ENCODE measurements around the gene PACRG. TPM values are rescaled to one million over a fixed set of nuclear protein-coding genes. Genes with fewer than 3 reads are reported as not detected.

PACRG gene
- total RNA-seq, 5 donors from 2014 or later (not counting 1 experiment from before 2014, with no cell fraction given) = 0.20 to 3.0 (median 1.2) TPM; not detected in 1

DNA sequence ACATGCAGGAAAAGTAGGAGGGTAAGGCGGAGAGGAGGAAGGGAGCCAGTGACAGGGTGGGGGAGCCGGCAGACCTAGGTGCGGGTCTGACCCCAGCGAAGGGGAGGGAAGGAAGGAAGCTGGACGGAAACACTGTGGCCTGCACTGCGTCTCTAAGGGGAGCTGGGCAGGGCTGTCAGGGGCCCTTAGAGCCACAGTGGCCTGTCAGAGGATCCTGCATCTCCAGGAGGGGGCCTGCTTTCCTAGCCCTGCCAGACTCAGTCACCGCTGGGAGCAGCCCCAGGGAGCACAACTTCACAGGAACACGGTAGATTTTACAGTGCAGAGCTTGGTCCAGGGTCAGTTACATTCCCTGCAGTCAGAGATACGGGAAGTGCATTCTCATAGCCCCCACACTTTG, 118.2 kb downstream of the PACRG start:
- no peaks in the 10 kb centered on the region for H3K36me3 Mint-ChIP-seq
- Histone ChIP-seq H3K36me3 (ENCODE audit: control insufficient read depth in 2 of 2, extremely low read depth in 1 of 2, insufficient read depth in 1 of 2, low read length in 1 of 2) (no peaks in the 10 kb centered on the region), H3K9me3 (no peaks in the 10 kb centered on the region), H3K27ac (ENCODE audit: low read length) (no peak overlapping the region), H3K4me1 (ENCODE audit: control insufficient read depth in 1 of 2, extremely low read depth in 1 of 2, insufficient read depth in 2 of 2, low read length in 2 of 2) (no peaks in the 10 kb centered on the region), H3K27me3 (replicated peaks in 1 of 2; ENCODE audit: control insufficient read depth in 2 of 2, extremely low read depth in 1 of 2, insufficient read depth in 2 of 2, low read length in 1 of 2) (peaks cover 0 to 9% of the 10 kb centered on the region in 2 experiments), H3K4me3 (ENCODE audit: control insufficient read depth in 1 of 2, extremely low read depth in 1 of 2, low read length in 1 of 2) (no peak overlapping the region)
- no peak for ATAC-seq (replicated peaks in 1 of 4)
- H3K27me3 Mint-ChIP-seq = peaks cover 4 to 6% of the 10 kb centered on the region in 2 donors
- H3K4me1 Mint-ChIP-seq = no peaks in the 10 kb centered on the region
- no peak for DNase-seq
- H3K9me3 Mint-ChIP-seq = peaks cover 0 to 7% (median 0%) of the 10 kb centered on the region in 3 donors
- CTCF ChIA-PET = no interaction called here
- no peak overlapping the region for H3K4me3 Mint-ChIP-seq
- POLR2A ChIA-PET = no interaction called here
- WGBS (ENCODE audit: insufficient coverage) = 74% methylated on average over 7 of the region's 9 CpGs
- no peak overlapping the region for H3K27ac Mint-ChIP-seq

DNA sequence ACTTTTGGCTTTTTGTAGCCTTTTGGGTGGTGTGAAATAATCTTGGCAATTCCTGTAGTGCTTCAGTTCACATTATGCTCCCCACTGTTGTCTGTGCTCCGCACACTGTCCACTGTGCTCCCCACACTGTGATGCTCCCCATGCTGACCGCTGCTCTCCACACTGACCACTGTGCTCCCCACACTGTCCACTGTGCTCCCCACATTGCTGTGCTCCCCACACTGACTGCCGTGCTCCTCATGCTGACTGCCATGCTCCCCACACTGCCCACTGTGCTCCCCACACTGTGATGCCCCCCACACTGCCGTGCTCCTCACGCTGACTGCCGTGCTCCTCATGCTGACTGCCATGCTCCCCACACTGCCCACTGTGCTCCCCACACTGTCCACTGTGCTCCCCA, 118.9 kb downstream of the PACRG start:
- Histone ChIP-seq H3K27me3 (replicated peaks in 1 of 2; ENCODE audit: control insufficient read depth in 2 of 2, extremely low read depth in 1 of 2, insufficient read depth in 2 of 2, low read length in 1 of 2) (peaks cover 0 to 9% of the 10 kb centered on the region in 2 experiments), H3K36me3 (ENCODE audit: control insufficient read depth in 2 of 2, extremely low read depth in 1 of 2, insufficient read depth in 1 of 2, low read length in 1 of 2) (no peaks in the 10 kb centered on the region), H3K9me3 (no peaks in the 10 kb centered on the region), H3K27ac (ENCODE audit: low read length) (no peak overlapping the region), H3K4me3 (ENCODE audit: control insufficient read depth in 1 of 2, extremely low read depth in 1 of 2, low read length in 1 of 2) (no peak overlapping the region), H3K4me1 (ENCODE audit: control insufficient read depth in 1 of 2, extremely low read depth in 1 of 2, insufficient read depth in 2 of 2, low read length in 2 of 2) (no peaks in the 10 kb centered on the region)
- Mint-ChIP-seq H3K4me3 (no peak overlapping the region), H3K27me3 (peaks cover 4 to 6% of the 10 kb centered on the region in 2 donors), H3K36me3 (no peaks in the 10 kb centered on the region), H3K27ac (no peak overlapping the region), H3K9me3 (peaks cover 0 to 7% (median 0%) of the 10 kb centered on the region in 3 donors), H3K4me1 (no peaks in the 10 kb centered on the region)
- ChIA-PET CTCF (no interaction called here), POLR2A (no interaction called here)
- DNase-seq (no peak), ATAC-seq (replicated peaks in 1 of 4) (no peak)
- 94% methylated on average over 5 of the region's 6 CpGs for WGBS (ENCODE audit: insufficient coverage)

DNA sequence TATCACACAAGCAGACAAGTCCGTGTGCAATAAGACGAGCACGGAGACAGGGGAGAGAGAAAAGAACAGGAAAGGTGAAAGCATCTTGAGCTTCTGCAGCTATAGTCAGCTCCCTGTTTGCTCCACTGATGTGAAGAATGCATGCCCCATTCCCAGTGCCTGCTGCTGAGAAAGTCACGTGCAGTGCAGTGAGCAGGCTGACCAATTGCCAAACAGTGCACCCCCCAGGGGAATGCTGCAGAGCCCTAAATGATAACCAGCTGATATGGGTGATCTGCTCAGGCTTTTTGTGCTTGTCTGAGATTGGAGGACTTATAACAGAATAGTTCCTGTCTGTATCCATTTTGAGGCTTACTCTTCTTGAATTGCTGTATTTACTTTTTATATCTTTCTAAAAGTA, 121.5 kb downstream of the PACRG start:
- 71% methylated on average over 3 of the region's 4 CpGs for WGBS (ENCODE audit: insufficient coverage)
- ChIA-PET POLR2A (no interaction called here), CTCF (no interaction called here)
- H3K27ac ChIP-seq (ENCODE audit: low read length) = no peak overlapping the region
- Mint-ChIP-seq H3K4me1 (no peaks in the 10 kb centered on the region), H3K9me3 (peaks cover 0 to 6% (median 0%) of the 10 kb centered on the region in 3 donors), H3K36me3 (no peaks in the 10 kb centered on the region), H3K27me3 (peaks cover 4 to 5% of the 10 kb centered on the region in 2 donors), H3K4me3 (no peak overlapping the region), H3K27ac (no peak overlapping the region)
- H3K9me3 ChIP-seq = no peaks in the 10 kb centered on the region
- ATAC-seq (replicated peaks in 1 of 4) = no peak
- H3K4me3 ChIP-seq (ENCODE audit: control insufficient read depth in 1 of 2, extremely low read depth in 1 of 2, low read length in 1 of 2) = no peak overlapping the region
- no peaks in the 10 kb centered on the region for H3K4me1 ChIP-seq (ENCODE audit: control insufficient read depth in 1 of 2, extremely low read depth in 1 of 2, insufficient read depth in 2 of 2, low read length in 2 of 2)
- DNase-seq = no peak
- H3K36me3 ChIP-seq (ENCODE audit: control insufficient read depth in 2 of 2, extremely low read depth in 1 of 2, insufficient read depth in 1 of 2, low read length in 1 of 2) = no peaks in the 10 kb centered on the region
- peaks cover 0 to 9% of the 10 kb centered on the region in 2 experiments for H3K27me3 ChIP-seq (replicated peaks in 1 of 2; ENCODE audit: control insufficient read depth in 2 of 2, extremely low read depth in 1 of 2, insufficient read depth in 2 of 2, low read length in 1 of 2)

DNA sequence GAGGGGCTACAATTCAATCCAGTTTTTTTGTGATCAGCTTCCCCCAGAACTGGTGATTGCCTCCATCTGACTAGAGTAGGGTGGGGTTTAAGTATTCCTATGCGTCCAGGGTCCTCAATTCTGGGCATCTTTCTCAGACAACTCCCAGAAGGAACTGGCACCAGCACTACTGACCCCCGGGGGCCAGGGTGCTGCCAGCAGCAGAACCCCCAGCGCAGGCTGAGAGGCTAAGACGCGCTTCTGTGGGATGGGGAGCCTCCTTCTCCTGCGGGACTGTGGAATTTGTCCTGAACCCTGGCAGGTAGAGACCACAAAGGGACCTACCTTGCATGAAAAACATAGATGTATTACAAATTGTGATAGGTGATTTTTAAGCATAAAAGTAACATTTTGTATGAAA, 124.4 kb downstream of the PACRG start:
- no peaks in the 10 kb centered on the region for H3K4me1 ChIP-seq (ENCODE audit: control insufficient read depth in 1 of 2, extremely low read depth in 1 of 2, insufficient read depth in 2 of 2, low read length in 2 of 2)
- no peak overlapping the region for H3K4me3 ChIP-seq (ENCODE audit: control insufficient read depth in 1 of 2, extremely low read depth in 1 of 2, low read length in 1 of 2)
- Mint-ChIP-seq H3K4me3 (no peak overlapping the region), H3K27me3 (no peaks in the 10 kb centered on the region), H3K36me3 (no peaks in the 10 kb centered on the region), H3K4me1 (no peaks in the 10 kb centered on the region), H3K27ac (no peak overlapping the region), H3K9me3 (no peaks in the 10 kb centered on the region)
- POLR2A ChIA-PET = no interaction called here
- no peaks in the 10 kb centered on the region for H3K9me3 ChIP-seq
- no peak overlapping the region for H3K27ac ChIP-seq (ENCODE audit: low read length)
- peaks cover 0 to 3% of the 10 kb centered on the region in 2 experiments for H3K27me3 ChIP-seq (replicated peaks in 1 of 2; ENCODE audit: control insufficient read depth in 2 of 2, extremely low read depth in 1 of 2, insufficient read depth in 2 of 2, low read length in 1 of 2)
- ATAC-seq (replicated peaks in 1 of 4) (no peak), DNase-seq (no peak)
- CTCF ChIA-PET = no interaction called here
- H3K36me3 ChIP-seq (ENCODE audit: control insufficient read depth in 2 of 2, extremely low read depth in 1 of 2, insufficient read depth in 1 of 2, low read length in 1 of 2) = no peaks in the 10 kb centered on the region
- 90% methylated on average over 2 of the region's 6 CpGs for WGBS (ENCODE audit: insufficient coverage)

DNA sequence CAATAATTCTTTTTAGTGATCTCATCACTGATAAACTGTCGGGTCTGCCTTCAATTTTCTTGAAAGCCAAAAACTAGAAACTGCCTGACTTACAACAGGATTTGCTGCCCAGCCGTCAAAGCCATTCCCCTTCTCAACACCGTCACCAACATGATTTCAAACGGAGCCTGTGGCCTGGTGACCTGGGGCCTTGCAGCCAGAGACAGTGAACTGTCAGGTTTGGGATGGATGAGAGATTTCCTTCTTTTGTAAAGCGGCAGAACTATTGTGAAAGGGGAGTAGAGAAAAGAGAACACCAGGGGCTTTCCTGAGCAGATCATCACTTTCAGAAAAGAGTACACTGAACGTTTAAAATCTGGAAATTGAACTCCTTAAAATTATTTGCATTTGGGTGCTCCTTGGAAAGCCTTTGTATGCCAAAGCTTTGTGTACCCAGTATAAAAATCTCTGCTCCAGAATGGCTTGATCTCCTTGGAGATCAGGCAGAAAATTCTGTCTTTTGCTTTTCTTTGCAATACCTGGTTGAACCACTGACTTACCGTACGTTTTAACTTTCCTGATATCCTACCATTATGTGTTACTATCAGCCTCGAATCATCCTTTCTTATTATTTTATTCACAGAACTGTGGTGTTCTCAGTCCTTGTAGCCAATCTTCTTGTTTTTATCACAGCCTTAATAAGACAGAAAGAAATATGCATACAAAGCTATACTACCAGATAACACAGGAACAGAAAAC, 125.2 kb downstream of the PACRG start:
- no peak for ATAC-seq (replicated peaks in 1 of 4)

DNA sequence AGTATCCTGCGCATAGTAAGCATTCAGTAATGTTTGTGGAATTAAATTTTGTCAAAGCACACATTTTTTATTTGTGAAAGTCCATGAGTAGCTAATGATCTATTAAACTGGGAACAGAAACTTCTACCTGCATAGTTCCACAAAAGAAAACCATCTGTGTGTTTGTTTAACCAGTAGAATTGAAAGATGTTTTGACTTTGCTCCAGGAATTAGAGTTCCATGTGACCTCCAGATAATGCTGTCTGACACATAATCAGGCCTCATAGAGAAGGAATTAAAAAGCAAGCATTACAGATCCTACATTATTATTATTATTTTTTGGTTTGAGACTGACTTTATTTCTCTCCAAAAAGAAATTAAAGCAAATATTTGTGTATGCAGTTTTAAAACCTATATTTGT, 126.5 kb downstream of the PACRG start:
- H3K4me1 ChIP-seq (ENCODE audit: control insufficient read depth in 1 of 2, extremely low read depth in 1 of 2, insufficient read depth in 2 of 2, low read length in 2 of 2) = no peaks in the 10 kb centered on the region
- no peaks in the 10 kb centered on the region for H3K9me3 ChIP-seq
- Mint-ChIP-seq H3K4me1 (no peaks in the 10 kb centered on the region), H3K9me3 (peaks cover 0 to 4% (median 0%) of the 10 kb centered on the region in 3 donors), H3K4me3 (no peak overlapping the region), H3K36me3 (no peaks in the 10 kb centered on the region), H3K27me3 (no peaks in the 10 kb centered on the region), H3K27ac (no peak overlapping the region)
- DNase-seq (no peak), ATAC-seq (replicated peaks in 1 of 4) (no peak)
- H3K4me3 ChIP-seq (ENCODE audit: control insufficient read depth in 1 of 2, extremely low read depth in 1 of 2, low read length in 1 of 2) = no peak overlapping the region
- H3K27ac ChIP-seq (ENCODE audit: low read length) = no peak overlapping the region
- peaks cover 0 to 6% of the 10 kb centered on the region in 2 experiments for H3K27me3 ChIP-seq (replicated peaks in 1 of 2; ENCODE audit: control insufficient read depth in 2 of 2, extremely low read depth in 1 of 2, insufficient read depth in 2 of 2, low read length in 1 of 2)
- CTCF ChIA-PET = no interaction called here
- POLR2A ChIA-PET = no interaction called here
- H3K36me3 ChIP-seq (ENCODE audit: control insufficient read depth in 2 of 2, extremely low read depth in 1 of 2, insufficient read depth in 1 of 2, low read length in 1 of 2) = no peaks in the 10 kb centered on the region
- WGBS (ENCODE audit: insufficient coverage) = no CpG with 5 or more reads among the region's 1 CpG

More for the DNA sequence above, 125.2 kb downstream of the PACRG start:
- Histone ChIP-seq H3K27ac (ENCODE audit: low read length) (no peak overlapping the region), H3K27me3 (replicated peaks in 1 of 2; ENCODE audit: control insufficient read depth in 2 of 2, extremely low read depth in 1 of 2, insufficient read depth in 2 of 2, low read length in 1 of 2) (peaks cover 0 to 3% of the 10 kb centered on the region in 2 experiments), H3K36me3 (ENCODE audit: control insufficient read depth in 2 of 2, extremely low read depth in 1 of 2, insufficient read depth in 1 of 2, low read length in 1 of 2) (no peaks in the 10 kb centered on the region), H3K4me1 (ENCODE audit: control insufficient read depth in 1 of 2, extremely low read depth in 1 of 2, insufficient read depth in 2 of 2, low read length in 2 of 2) (no peaks in the 10 kb centered on the region), H3K9me3 (no peaks in the 10 kb centered on the region), H3K4me3 (ENCODE audit: control insufficient read depth in 1 of 2, extremely low read depth in 1 of 2, low read length in 1 of 2) (no peak overlapping the region)
- no peaks in the 10 kb centered on the region for H3K27me3 Mint-ChIP-seq
- H3K9me3 Mint-ChIP-seq = peaks cover 0 to under 1% (median 0%) of the 10 kb centered on the region in 3 donors
- DNase-seq = no peak
- ChIA-PET POLR2A (no interaction called here), CTCF (no interaction called here)
- no peak overlapping the region for H3K4me3 Mint-ChIP-seq
- 79% methylated on average over 5 of the region's 9 CpGs for WGBS (ENCODE audit: insufficient coverage)
- H3K36me3 Mint-ChIP-seq = no peaks in the 10 kb centered on the region
- H3K4me1 Mint-ChIP-seq = no peaks in the 10 kb centered on the region
- no peak overlapping the region for H3K27ac Mint-ChIP-seq
